Measurements from ENCODE around the gene RBM20. TPM values are rescaled to one million over a fixed set of nuclear protein-coding genes. Genes with fewer than 3 reads are reported as not detected.

The RBM20 gene
- polyA plus RNA-seq, 3 donors: not detected

GRCh38 chr10:110682348-110682747, 38.2 kb downstream of the RBM20 start:
- H3K4me3 Mint-ChIP-seq: no peak overlapping the region

GRCh38 chr10:110684800-110685446, 40.8 kb downstream of the RBM20 start:
- peaks cover 9% of the 10 kb centered on the region for H3K4me1 Mint-ChIP-seq
- Histone ChIP-seq H3K79me2 (ENCODE audit: insufficient read depth, low read length) (no peaks in the 10 kb centered on the region), H3K27ac (ENCODE audit: low read depth in 1 of 2, low read length in 2 of 2) (no peak overlapping the region), H3K9me3 (replicated peaks in 1 of 2; ENCODE audit: control insufficient read depth in 1 of 2, insufficient read depth in 1 of 2, low read length in 2 of 2) (no peaks in the 10 kb centered on the region), H3K4me2 (replicated peaks; ENCODE audit: extremely low read depth, low read length, poor library complexity, severe bottlenecking) (no peak overlapping the region), H4K20me1 (ENCODE audit: insufficient read depth, low read length) (no peaks in the 10 kb centered on the region), H3K4me3 (replicated peaks in 1 of 3; ENCODE audit: low read depth in 2 of 3, low read length in 3 of 3) (no peak overlapping the region), H3K9ac (ENCODE audit: insufficient read depth, low read length, poor library complexity, severe bottlenecking) (no peak overlapping the region), H3K4me1 (ENCODE audit: control insufficient read depth in 1 of 2, insufficient read depth in 2 of 2, low read length in 2 of 2) (no peaks in the 10 kb centered on the region), H3K27me3 (ENCODE audit: control insufficient read depth in 2 of 2, insufficient read depth in 2 of 2, low read length in 2 of 2) (no peaks in the 10 kb centered on the region), H2AFZ (ENCODE audit: insufficient read depth, low read depth, low read length, poor library complexity, severe bottlenecking) (no peak overlapping the region), H3K36me3 (replicated peaks in 1 of 2; ENCODE audit: control insufficient read depth in 1 of 2, insufficient read depth in 2 of 2, low read length in 2 of 2) (no peaks in the 10 kb centered on the region)
- no peaks in the 10 kb centered on the region for H3K36me3 Mint-ChIP-seq
- no peak overlapping the region for H3K27ac Mint-ChIP-seq
- no peak for DNase-seq
- H3K9me3 Mint-ChIP-seq: peaks cover 0 to 3% (median 0%) of the 10 kb centered on the region in 7 donors
- intact Hi-C loops (cut with micrococcal nuclease): no loop called here
- no peak overlapping the region for H3K4me3 Mint-ChIP-seq
- 95% methylated on average over 22 of the region's 22 CpGs for WGBS (ENCODE audit: insufficient coverage)
- no peak for TF ChIP-seq CTCF (IDR thresholded peaks at IDR 0.05)
- H3K27me3 Mint-ChIP-seq (ENCODE audit: low read depth in 3 of 3): peaks cover 0 to 10% (median 0%) of the 10 kb centered on the region in 3 donors

More at GRCh38 chr10:110682348-110682747, 38.2 kb downstream of the RBM20 start:
- H2AFZ ChIP-seq (ENCODE audit: insufficient read depth, low read depth, low read length, poor library complexity, severe bottlenecking): no peak overlapping the region
- no peak overlapping the region for H3K27ac ChIP-seq (ENCODE audit: low read depth in 1 of 2, low read length in 2 of 2)
- TF ChIP-seq CTCF (IDR thresholded peaks at IDR 0.05): no peak
- no peak overlapping the region for H3K4me2 ChIP-seq (replicated peaks; ENCODE audit: extremely low read depth, low read length, poor library complexity, severe bottlenecking)
- no peak overlapping the region for H3K4me3 ChIP-seq (replicated peaks in 1 of 3; ENCODE audit: low read depth in 2 of 3, low read length in 3 of 3)
- H3K27me3 ChIP-seq (ENCODE audit: control insufficient read depth in 2 of 2, insufficient read depth in 2 of 2, low read length in 2 of 2): no peaks in the 10 kb centered on the region
- no peak overlapping the region for H3K9ac ChIP-seq (ENCODE audit: insufficient read depth, low read length, poor library complexity, severe bottlenecking)
- no peaks in the 10 kb centered on the region for H3K36me3 ChIP-seq (replicated peaks in 1 of 2; ENCODE audit: control insufficient read depth in 1 of 2, insufficient read depth in 2 of 2, low read length in 2 of 2)
- intact Hi-C loops (cut with micrococcal nuclease): no loop called here
- DNase-seq: no peak
- Mint-ChIP-seq H3K4me1 (peaks cover 14% of the 10 kb centered on the region), H3K27ac (no peak overlapping the region), H3K36me3 (no peaks in the 10 kb centered on the region), H3K27me3 (ENCODE audit: low read depth in 3 of 3) (peaks cover 0 to 10% (median 0%) of the 10 kb centered on the region in 3 donors), H3K9me3 (no peaks in the 10 kb centered on the region)
- no peaks in the 10 kb centered on the region for H3K79me2 ChIP-seq (ENCODE audit: insufficient read depth, low read length)
- no peaks in the 10 kb centered on the region for H4K20me1 ChIP-seq (ENCODE audit: insufficient read depth, low read length)
- H3K4me1 ChIP-seq (ENCODE audit: control insufficient read depth in 1 of 2, insufficient read depth in 2 of 2, low read length in 2 of 2): no peaks in the 10 kb centered on the region
- no peaks in the 10 kb centered on the region for H3K9me3 ChIP-seq (replicated peaks in 1 of 2; ENCODE audit: control insufficient read depth in 1 of 2, insufficient read depth in 1 of 2, low read length in 2 of 2)
- WGBS (ENCODE audit: insufficient coverage): 100% methylated on average over 2 of the region's 3 CpGs

Measured in CD14-positive monocyte (primary cell).